HG03457 (cell line): ENCODE data around the gene BRD8.
"Not testable (repeated sequence)": the region's sequence is repeated elsewhere in the genome, so short reads cannot be mapped to it uniquely, and the experiment has no call there.

ENCODE experiments used
- ATAC-seq: cut with Tn5 transposase; IDR thresholded peaks from one replicate; pipeline ENCODE4 v1.9.1; 2021; ENCODE audit warnings: moderate number of reproducible peaks; ENCODE audit not compliant: unreplicated experiment

Gene BRD8

DNA sequence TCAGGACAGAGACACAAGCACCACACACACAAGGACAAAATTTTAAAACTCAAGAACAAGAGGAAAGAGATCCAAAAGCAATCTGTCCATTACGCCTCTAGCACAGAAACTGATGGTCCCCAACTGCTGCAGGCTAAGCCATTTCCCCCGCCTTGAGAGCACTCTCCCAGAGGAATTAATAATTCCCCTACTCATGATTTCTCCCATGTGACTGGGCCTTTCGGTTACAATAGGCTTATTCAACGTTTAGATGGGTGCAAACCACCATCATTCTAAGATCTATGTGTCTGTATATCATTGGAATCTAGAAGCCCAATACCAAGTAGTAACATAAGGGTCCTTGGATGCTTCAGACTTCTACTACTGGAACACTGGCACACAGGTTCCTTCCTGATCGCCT lies 18.8 kb downstream of the BRD8 start:
- ATAC-seq, result no peak

DNA sequence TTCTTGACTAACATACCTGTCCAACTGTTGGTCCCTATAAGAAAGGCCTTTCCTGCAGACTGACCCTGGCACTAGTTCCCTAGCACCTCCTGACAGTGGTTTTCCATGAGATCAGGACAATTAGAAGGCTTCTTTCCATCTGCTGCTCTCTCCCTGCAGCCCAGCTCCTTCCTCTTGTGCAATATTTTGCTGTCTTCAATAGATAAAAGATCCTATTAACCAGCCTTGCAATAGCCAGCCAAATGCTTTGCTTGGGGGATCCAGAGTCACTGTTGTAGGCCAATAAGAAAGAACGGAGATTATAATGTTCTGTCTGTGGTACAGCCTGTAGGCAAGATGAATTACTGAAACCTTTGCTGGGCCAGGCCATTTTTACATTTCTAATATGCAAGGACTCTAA lies 20.8 kb downstream of the BRD8 start:
- ATAC-seq, result no peak

DNA sequence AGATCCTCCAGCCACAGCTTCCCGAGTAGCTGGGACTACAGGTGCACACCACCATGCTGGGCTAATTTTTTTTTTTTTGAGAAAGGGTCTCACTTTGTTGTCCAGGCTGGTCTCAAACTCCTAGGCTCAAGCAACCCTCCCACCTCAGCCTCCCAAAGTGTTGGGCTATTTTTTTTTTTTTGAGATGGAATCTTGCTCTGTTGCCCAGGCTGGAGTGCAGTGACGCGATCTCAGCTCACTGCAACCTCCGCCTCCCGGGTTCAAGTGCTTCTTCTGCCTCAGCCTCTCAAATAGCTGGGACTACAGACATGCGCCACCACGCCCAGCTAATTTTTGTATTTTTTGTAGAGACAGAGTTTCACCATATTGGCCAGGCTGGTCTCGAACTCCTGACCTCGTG lies 22.5 kb downstream of the BRD8 start:
- ATAC-seq, result not testable (repeated sequence)

DNA sequence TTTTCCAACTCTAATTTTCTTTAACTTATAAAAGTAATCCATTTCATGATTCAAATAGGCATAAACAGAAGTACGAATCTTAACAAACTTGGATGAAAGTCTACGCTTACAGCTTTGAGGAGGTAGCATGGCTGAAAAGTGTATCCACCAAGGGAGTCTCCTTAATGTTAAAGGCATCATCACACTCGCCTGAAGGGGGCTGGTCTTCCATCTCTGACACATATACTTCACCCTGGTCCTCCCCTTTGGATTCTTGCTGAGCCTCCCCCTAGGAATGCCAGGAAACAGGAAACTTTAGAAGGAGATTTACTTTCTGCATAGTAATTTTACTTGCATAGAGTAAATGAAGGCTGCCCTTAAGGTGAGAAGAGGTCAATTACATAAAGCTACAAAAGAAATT lies 28.9 kb downstream of the BRD8 start:
- ATAC-seq, result no peak

DNA sequence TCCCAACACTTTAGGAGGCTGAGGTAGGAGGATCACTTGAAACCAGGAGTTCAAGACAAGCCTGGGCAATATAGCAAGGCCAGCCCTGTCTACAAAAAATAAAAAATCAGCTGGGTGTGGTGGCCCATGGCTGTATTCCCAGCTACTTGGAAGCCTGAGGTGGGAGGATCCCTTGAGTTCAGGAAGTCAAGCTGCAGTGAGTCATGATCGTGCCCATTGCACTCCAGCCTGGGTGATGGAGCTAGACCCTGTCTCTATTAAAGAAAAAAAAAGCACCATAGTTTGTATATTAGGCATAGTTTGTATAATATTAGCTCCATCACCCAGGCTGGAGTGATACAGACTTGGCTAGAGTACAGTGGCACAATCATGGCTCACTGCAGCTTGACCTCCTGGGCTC lies 29.6 kb downstream of the BRD8 start:
- no peak for ATAC-seq

DNA sequence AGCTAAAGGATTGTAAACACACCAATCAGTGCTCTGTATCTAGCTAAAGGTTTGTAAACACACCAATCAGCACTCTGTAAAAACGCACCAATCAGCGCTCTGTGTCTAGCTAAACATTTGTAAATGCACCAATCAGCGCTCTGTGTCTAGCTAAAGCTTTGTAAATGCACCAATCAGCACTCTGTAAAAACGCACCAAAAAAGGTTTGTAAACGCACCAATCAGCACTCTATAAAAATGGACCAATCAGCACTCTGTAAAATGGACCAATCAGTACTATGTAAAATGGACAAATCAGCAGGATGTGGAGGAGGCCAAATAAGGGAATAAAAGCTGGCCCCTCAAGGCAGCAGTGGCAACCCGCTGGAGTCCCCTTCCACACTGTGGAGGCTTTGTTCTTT lies 34.9 kb downstream of the BRD8 start:
- not testable (repeated sequence) for ATAC-seq

DNA sequence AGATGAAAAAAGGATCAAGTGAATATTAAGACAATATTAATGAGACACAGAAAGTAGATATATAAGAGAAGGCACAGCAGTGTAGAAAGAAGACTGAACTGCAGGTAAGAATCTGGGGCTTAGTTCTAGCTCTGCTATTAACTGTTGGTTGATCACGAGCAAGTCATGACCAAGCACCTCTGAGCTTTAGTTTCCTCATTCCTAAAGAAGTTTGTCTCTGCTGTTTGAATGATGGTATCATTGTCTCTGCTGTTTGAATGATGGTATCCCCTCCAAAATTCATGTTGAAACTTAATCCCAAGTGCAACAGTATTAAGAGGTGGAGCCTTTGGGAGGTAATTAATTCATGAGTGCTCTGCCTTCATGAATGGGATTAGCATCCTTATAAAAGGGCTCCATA lies 36.7 kb downstream of the BRD8 start:
- ATAC-seq, result no peak

DNA sequence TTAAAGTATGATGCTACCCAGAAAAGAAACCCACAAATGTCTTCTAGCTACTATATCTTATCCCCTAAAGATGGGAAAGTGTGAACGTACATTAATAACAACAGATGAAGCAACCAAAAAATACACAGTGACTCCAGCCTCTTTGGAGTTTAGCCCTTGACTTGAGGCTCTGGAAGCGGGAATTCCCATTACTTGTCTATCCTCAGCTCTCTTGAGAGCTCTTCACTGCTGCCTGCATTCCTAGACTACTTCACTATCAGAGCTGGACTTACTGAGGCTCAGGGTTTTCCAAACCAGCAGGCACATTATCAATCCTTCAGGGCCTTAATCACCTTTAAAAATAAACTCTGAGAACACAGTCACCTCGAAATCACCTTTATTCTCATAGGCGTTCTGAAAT lies 38.2 kb downstream of the BRD8 start:
- ATAC-seq, result no peak

DNA sequence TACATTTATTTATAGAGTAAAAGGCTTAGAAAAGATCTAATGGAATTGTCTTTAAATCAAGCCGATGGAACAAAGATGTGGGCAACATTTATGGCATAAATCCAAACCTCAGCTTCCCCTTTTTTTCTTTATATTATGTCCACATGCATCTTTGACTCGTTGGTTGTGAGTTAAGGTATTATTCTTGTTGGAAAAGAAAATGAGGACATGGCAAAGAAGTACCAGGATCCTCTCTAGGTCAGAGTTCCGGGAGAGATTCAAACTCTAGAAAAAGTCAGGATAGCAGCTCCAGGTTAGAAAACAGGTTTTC lies 38.7 kb downstream of the BRD8 start:
- no peak for ATAC-seq

DNA sequence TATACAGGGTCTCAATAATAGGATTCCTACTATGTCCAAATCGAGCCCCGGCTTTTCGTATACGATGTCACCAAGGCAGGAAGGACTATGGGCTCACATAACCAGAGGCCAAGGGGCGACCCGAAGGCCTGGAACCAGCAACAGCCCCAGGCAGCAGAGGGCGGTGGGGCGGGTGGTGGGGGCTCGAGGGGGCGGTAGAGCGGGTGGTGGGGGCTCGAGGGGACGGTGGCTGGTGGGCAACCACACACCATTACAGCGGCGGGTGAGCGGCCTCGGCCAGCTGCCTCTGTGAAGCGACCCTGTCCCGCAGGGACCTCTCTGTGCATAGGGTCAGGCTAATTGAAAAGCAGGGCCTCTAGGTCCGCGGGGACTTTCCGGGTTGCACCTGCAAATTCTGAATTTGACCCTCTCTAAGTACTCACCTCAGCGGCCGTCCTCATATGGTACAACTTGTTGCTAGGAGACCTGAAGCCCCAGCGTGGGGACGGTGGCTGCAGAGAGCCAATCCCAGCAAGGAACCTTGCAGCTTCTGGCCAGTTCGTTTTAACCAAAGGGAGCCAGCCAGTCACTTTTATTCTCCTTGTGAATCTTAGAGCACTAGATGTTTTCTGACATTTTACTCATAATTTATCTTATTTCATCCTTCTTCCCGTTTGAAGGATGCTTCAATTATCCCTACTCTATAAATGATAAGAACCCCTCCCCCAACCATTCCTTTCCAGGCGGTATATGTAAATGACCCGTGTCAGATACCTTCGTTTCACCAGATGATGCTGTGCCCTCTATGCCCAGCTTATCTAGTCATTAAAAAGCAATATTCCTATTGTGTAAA lies 39.3 kb downstream of the BRD8 start, which contains the start of gene NME5:
TSS of gene NME5 (minus strand) at position 480 of the 832 bp plus-strand sequence. CDS start 648 bp downstream, outside the sequence.
- no peak for ATAC-seq

DNA sequence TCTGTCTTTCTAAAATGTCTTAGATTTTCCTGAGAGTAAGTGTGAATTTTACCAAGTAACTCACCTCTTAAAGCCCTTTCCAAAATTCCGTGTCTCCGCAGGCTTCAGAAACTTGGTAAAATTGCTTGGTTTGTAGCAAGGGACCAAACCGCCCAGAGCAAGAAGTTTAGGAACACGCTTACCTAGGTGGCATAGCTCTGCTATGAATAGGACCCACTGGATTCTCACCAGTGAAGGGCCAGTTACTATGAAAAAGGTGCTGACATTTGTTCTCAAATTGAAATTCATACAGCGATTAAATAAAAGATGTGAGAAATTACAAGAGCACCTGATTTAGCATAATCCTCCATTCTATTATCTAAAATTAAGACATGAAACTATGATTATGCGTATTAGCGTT lies 45.9 kb downstream of the BRD8 start:
- no peak for ATAC-seq

DNA sequence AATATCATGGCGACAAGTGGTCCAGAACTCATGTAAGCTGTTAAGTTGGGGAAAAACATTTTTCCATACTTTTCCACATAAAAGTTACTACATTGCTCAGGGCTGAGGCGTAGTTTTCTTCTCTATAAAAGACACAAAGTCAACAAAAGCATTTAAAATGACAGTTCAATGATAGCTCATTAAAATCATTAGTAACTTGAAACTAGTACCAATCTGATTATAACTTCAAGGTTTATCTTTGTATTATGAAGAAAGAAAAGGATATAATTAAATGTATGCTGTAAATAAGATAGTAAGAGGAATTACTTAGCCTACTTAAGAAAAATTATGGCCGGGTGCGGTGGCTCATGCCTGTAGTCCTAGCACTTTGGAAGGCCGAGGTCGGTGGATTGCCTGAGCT lies 49.1 kb downstream of the BRD8 start:
- ATAC-seq, result no peak

DNA sequence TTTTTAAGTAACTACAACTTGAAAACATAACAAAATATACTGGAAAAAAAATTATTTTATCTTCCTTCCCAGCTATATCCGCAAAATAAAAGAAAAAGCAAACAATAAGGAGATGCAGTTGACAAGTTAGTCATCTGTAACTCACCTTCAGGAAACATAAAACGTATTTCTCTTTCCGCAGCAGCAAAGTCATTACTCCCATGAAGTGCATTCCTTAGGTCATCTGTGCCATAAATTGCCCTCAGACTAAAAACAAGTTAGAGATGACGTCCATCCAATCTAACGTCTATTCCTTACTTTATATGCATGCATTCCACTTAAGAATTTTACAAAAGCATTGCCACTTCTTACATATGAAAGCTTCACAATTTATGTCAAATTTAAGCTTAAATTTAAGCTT lies 50.1 kb downstream of the BRD8 start:
- no peak for ATAC-seq

DNA sequence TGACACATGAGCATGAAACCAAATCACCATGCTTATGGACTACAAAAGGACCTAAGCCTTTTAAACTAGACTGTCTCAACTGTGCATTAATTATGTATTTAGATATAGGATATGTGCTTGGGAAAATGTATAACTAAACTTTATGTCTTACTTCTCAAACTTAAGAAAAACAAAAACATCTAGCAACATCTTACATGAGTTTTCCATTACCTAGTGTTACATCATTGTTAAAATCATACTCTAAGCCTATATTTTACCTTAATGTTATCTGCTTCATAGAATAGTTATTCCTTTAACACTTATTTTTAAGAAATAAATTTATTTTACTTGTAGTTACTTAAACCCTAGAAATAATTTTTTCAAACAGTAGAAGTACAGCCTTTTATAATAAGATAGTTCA lies 63.2 kb downstream of the BRD8 start:
- no peak for ATAC-seq

DNA sequence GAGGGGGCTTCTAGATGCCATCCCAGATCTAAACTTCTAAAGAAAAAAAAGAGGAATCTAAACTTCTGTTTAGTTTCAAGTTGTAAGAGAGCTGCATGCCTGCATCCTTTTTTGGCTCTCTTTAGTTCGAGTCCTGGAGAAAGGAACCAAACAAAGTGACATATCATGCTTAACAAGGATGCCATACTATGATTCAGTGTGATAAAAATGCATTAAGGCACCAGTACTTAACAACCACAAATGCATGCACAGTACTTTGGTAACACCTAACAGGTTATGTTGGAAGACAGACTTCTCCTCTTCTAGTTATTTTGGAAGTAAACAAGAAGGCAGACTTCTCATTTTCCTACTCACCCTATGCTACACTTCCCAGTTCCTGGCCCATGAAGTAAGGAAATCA lies 66.5 kb downstream of the BRD8 start:
- ATAC-seq, result no peak

DNA sequence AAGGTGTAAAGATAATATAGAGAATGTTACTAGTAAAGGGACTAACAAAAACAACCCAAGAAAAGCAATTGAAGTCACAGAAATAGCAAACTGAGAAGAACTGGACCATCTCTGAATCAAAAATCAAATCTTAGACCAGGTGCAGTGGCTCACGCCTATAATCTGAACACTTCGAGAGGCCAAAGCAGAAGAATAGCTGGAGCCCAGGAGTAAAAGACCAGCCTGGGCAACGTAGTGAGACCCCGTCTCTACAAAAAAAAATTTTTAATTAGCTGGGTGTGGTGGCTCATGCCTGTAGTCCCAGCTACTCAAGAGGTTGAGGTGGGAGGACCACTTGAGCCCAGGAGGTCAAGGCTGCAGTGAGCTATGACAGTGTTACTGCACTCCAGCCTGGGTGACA lies 67.2 kb downstream of the BRD8 start:
- no peak for ATAC-seq

DNA sequence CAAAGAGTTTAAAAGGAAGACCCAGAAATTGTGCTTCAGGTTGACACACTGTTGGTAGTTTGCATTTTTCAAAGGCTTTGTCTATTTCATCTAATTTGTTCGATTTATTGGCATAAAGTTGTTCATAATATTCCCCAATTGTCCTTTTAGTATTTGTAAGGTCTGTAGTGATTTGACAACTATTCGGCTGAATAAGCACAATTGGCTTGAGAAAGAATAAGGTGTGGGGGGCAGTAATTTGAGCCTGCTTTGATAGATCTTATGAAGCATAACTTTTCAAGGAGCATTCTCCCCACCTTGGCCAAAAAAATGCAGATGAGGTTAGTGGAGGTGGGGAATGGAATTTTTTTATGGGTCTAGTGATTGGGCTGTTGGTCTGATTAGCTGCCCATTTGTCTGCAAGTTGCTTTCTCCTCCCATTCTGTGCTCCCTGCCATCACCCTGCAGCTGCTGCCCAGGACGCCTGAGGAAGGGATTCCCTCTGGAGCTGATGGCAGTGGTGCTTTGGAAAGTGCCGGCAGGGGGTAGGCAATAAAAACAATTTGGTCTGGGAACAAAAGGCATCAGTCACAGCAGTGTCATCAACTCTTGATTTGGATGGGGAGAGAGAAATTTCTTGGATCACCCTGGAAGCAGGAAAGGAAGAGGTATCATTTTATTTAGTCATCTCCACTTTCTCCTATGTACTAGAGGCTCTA lies 68.0 kb downstream of the BRD8 start:
- ATAC-seq, result no peak

DNA sequence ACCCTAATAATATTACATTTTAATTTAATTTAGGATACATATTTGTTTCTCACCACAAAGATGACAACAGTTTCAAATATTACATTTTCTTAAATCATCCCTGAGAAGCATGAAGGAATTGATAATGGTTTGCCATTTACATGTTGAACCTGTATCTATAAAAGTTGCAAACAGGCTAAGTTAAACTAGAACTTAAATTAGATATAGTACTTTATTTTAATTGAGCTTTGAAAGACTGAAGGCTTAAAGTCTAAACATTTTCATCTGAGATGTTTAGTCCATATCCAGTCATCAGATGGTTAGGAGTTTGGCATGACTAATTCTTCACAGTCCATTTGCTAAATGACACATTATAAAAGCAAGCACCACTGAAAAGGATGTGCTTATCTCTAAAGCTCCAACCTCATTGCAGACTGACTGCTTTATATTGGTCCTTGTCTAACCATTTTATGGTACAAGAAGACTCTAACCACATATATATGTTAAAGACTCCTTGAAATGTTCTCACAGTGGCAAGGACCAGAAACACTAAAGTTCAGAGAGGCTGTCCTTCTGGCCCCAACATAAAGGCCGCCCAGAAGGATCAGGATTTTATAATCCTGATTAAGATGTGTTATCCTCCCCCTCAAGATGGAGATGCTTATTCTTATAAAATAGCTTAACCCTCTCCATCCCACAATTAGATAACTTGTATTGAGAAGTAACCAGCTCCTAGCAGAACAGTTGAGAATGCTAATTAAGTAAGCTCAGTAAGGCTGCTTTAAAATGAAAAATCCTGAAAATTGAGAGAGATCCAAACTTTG lies 68.8 kb downstream of the BRD8 start:
- ATAC-seq, result no peak

DNA sequence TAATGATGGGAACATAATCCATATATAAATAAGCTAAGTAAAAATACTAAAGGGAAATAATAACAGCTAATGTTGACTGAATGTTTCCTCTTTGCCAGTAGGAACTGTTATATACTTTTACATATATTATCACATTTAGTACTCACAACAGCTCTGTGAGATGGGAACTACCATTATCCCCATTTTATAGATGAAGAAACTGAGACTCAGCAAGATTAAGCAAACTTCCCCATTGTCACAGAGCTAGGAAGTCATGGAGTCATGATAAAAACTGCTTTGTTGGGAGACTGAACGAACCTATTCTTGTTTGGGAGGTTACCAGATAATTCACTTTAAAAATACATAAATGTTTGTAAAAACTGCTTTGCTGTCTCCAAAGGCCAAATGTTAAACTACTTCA lies 71.2 kb downstream of the BRD8 start:
- no peak for ATAC-seq

DNA sequence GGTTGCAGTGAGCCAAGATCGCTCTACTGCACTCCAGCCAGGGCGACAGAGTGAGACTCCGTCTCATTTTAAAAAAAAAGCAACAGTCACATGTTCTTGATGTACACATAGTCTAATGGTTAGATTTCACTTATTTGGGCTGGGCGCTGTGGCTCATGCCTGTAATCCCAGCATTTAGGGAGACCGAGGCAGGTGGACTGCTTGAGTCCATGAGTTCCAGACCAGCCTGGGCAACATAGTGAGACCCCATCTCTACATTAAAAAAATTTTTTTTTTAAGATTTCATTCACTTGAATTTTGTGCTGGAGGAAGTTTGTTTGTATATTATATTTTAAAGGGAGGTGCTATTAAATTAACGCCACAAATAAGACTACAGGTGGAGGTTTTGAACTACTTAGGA lies 72.7 kb downstream of the BRD8 start:
- ATAC-seq, result no peak

DNA sequence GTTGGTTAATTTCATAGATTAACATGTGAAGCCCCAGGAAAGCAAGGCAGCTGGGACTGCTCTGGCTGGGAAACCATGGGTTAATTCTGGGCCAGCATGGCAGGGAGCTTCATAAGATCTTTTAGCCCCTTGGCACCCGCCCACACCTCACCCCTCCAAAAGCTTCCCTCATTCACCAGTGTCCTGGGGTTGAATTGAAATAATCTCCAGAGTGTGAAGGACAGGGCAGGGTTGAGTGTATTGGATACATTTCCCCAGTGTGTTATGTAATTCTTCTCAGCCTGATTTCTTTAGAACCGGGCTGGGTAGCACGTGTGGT lies 75.2 kb downstream of the BRD8 start:
- ATAC-seq, result no peak
